Ishikawa (cell line): ENCODE data around the gene PPRC1.

ENCODE experiments used
- CREB1 ChIP-seq: IDR thresholded peaks from 2 replicates; pipeline ENCODE4 v1.6.1; 2012; ENCODE audit warnings: low read depth
- EP300 ChIP-seq: IDR thresholded peaks from 2 replicates; pipeline ENCODE4 v1.6.1; 2012; ENCODE audit warnings: borderline replicate concordance
- FOXM1 ChIP-seq: IDR thresholded peaks from 2 replicates; pipeline ENCODE4 v1.6.1; 2012; ENCODE audit warnings: low read depth, borderline replicate concordance
- NFIC ChIP-seq: IDR thresholded peaks from 2 replicates; pipeline ENCODE4 v1.6.1; 2012
- RAD21 ChIP-seq: IDR thresholded peaks from 2 replicates; pipeline ENCODE4 v1.6.1; 2012; ENCODE audit warnings: low read depth
- TEAD4 ChIP-seq: IDR thresholded peaks from 2 replicates; pipeline ENCODE4 v1.6.1; 2012
- YY1 ChIP-seq: IDR thresholded peaks from 2 replicates; pipeline ENCODE4 v1.6.1; 2012; ENCODE audit warnings: low read depth
- TF ChIP-seq, protein P1 (sequence below): IDR thresholded peaks from 2 replicates; pipeline ENCODE4 v1.6.1; 2012; ENCODE audit warnings: low read depth, mild to moderate bottlenecking

DNA sequence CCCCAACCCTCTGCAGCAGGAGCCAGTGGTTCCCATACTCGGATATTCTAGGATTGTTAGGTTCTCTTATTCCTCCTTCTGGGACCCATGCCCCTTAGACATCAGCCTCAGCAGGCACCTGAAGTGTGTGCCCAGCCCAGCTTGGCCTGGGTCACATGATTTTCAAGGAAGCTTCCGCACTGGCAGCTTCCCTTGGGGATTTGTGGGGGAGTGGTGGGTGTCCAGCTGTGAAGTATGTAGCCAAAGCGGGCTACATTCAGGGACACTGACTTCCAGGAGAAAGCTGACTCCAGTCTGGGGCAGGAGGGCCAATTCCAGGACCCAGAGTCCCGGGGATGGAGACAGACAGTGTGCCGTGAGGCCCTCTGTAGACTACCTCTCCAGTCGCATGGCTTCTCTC lies 14.0 kb upstream of the PPRC1 start:
- TF ChIP-seq EP300 (no peak), YY1 (no peak), TEAD4 (0 out of 2 replicates have a peak, but pooled peaks have one; percentile 5), NFIC (0 out of 2 replicates have a peak, but pooled peaks have one; percentile 12), CREB1 (no peak), RAD21 (no peak), FOXM1 (no peak)
- TF ChIP-seq, protein P1, sequence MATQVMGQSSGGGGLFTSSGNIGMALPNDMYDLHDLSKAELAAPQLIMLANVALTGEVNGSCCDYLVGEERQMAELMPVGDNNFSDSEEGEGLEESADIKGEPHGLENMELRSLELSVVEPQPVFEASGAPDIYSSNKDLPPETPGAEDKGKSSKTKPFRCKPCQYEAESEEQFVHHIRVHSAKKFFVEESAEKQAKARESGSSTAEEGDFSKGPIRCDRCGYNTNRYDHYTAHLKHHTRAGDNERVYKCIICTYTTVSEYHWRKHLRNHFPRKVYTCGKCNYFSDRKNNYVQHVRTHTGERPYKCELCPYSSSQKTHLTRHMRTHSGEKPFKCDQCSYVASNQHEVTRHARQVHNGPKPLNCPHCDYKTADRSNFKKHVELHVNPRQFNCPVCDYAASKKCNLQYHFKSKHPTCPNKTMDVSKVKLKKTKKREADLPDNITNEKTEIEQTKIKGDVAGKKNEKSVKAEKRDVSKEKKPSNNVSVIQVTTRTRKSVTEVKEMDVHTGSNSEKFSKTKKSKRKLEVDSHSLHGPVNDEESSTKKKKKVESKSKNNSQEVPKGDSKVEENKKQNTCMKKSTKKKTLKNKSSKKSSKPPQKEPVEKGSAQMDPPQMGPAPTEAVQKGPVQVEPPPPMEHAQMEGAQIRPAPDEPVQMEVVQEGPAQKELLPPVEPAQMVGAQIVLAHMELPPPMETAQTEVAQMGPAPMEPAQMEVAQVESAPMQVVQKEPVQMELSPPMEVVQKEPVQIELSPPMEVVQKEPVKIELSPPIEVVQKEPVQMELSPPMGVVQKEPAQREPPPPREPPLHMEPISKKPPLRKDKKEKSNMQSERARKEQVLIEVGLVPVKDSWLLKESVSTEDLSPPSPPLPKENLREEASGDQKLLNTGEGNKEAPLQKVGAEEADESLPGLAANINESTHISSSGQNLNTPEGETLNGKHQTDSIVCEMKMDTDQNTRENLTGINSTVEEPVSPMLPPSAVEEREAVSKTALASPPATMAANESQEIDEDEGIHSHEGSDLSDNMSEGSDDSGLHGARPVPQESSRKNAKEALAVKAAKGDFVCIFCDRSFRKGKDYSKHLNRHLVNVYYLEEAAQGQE, result no peak
